Lower leg skin (tissue), 4 donors: ENCODE results near the gene E2F7. TPM values are rescaled to one million over a fixed set of nuclear protein-coding genes. Genes with fewer than 3 reads are reported as not detected.

ENCODE experiments used
- DNase-seq, 2 donors: peaks; one replicate each; pipeline ENCODE4 v3.0.0-alpha.2; 2019; ENCODE audit warnings: low spot score in 2 of 2
- H3K4me3 ChIP-seq: fragments of 200-600 bp; sonication (generic); 2 replicates; pipeline ENCODE4 v1.5.1; 2017; ENCODE audit warnings: mild to moderate bottlenecking, low read depth; ENCODE audit not compliant: poor library complexity, severe bottlenecking
- POLR2A ChIP-seq, 2 donors: fragments of 450-650 bp; IDR thresholded peaks; one replicate each; pipeline ENCODE4 v1.6.1; 2016 to 2017; ENCODE audit warnings: antibody characterized with exemption in 2 of 2, mild to moderate bottlenecking in 1 of 2, moderate library complexity in 1 of 2
- WGBS, 2 donors: methylation state at CpG; one replicate each; pipeline ENCODE4 v1.1.5; 2018; 5-methylcytosine and 5-hydroxymethylcytosine counted together
- intact Hi-C: fragments of 100-400 bp; cut with DNase I; formaldehyde crosslinking; loops from one replicate; pipeline ENCODE4 v1.15.0; 2023; ENCODE audit warnings: low total_unique reads
- total RNA-seq, 4 donors: library from RNA; depleted of rRNA; stranded (reverse); fragments of >200 nt; gene quantifications; one replicate each; pipeline ENCODE4 v1.1.0, GENCODE V29; 2016
- TF ChIP-seq, protein P1 (sequence below), 3 donors: fragments of 450-650 bp; IDR thresholded peaks; one replicate each; pipeline ENCODE4 v1.5.1; 2016; ENCODE audit warnings: antibody characterized with exemption in 3 of 3, mild to moderate bottlenecking in 3 of 3, moderate library complexity in 2 of 3

The E2F7 gene
- total RNA-seq, 4 donors from 2014 or later = 0.71 to 2.0 (median 1.5) TPM

DNA sequence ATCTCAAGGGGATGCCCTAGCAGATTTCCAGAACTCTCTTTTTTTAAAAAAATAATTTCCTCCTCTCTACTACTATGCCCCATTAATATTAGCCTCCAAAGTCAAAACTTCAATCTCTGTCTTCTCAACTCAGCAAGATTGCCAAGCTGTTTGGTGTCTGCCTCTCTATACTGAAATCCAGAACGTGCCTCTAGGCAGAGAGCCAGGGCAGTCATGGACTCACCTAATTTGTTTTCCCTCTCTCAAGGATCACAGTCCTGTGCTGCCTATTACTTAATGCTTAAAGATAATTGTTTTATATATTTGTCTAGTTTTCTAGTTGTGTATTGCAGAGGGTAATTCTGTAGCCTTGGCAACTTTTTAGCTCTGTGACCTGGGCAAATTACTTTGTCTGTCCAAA, 74.7 kb downstream of the E2F7 start:
- TF ChIP-seq, protein P1, sequence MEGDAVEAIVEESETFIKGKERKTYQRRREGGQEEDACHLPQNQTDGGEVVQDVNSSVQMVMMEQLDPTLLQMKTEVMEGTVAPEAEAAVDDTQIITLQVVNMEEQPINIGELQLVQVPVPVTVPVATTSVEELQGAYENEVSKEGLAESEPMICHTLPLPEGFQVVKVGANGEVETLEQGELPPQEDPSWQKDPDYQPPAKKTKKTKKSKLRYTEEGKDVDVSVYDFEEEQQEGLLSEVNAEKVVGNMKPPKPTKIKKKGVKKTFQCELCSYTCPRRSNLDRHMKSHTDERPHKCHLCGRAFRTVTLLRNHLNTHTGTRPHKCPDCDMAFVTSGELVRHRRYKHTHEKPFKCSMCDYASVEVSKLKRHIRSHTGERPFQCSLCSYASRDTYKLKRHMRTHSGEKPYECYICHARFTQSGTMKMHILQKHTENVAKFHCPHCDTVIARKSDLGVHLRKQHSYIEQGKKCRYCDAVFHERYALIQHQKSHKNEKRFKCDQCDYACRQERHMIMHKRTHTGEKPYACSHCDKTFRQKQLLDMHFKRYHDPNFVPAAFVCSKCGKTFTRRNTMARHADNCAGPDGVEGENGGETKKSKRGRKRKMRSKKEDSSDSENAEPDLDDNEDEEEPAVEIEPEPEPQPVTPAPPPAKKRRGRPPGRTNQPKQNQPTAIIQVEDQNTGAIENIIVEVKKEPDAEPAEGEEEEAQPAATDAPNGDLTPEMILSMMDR (IDR thresholded peaks at IDR 0.05) = no peak
- TF ChIP-seq POLR2A (IDR thresholded peaks at IDR 0.05) = no peak
- intact Hi-C loops = no loop called here
- no peak for DNase-seq
- no peak overlapping the region for H3K4me3 ChIP-seq
- WGBS, 2 donors = 8 to 25% methylated on average over 1 of the region's 1 CpG

DNA sequence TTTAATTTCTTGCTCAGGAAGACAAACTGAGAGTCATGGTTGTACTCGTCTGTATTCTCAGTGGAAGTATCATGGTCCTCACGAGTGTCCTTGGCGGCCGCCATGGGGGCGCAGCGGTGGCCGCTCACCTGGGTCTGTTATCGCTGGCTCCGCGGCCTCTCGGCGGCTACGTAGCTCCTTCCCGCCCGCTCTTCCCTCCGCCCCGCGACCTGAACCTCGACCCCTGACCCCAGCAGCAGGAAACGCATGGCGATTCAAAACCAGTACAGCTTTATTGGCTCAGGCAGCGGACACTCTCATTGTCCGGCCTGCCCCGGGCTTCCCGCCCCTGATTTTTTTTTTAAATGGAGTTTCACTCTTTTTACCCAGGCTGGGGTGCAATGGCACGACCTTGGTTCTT, 80.8 kb downstream of the E2F7 start:
- TF ChIP-seq, protein P1 (IDR thresholded peaks at IDR 0.05) = no peak
- intact Hi-C loops = no loop called here
- WGBS, 2 donors = 96% methylated on average over 26 of the region's 26 CpGs
- no peak for DNase-seq
- no peak overlapping the region for H3K4me3 ChIP-seq

DNA sequence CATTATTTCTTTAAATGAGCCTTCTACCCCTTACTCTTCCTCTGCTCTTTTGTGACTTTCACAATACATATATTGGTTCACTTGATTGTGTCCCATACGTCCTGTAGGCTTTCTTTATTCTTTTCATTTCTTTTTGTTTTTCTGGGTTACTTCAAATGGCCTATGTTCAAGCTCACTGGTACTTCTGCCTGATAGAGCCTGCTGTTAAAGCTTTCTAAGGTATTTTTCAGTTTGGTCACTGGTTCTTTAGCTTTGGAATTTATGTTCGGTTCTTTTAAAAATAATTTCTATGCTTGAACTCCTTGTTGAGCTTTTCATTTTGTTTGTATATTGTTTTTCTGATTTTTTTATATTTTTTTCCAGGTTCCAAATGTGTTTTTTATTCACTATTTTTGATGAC, 81.9 kb downstream of the E2F7 start:
- TF ChIP-seq, protein P1 (IDR thresholded peaks at IDR 0.05) = no peak
- no peak for TF ChIP-seq POLR2A (IDR thresholded peaks at IDR 0.05)
- DNase-seq = no peak
- H3K4me3 ChIP-seq = no peak overlapping the region
- WGBS, 2 donors = 81 to 93% methylated on average over 2 of the region's 2 CpGs
- intact Hi-C loops = no loop called here

DNA sequence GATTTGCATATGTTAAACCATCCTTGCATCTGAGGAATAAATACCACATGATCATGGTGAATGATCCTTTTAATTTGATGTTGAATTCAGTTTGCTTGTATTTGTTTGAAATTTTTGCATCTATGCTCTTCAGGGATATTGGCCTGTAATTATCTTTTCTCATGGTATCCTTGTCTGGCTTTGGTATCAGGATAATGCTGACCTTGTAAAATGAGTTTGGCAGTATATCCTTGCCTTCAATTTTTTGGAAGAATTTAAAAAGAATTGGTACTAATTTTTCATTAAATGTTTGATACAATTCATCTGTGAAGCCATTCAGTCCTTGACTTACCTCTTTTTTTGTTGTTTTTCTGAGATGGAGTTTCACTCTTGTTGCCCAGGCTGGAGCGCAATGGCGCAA, 85.2 kb downstream of the E2F7 start:
- H3K4me3 ChIP-seq = no peak overlapping the region
- no peak for TF ChIP-seq POLR2A (IDR thresholded peaks at IDR 0.05)
- TF ChIP-seq, protein P1 (IDR thresholded peaks at IDR 0.05) = no peak
- DNase-seq = no peak
- WGBS, 2 donors = 96 to 100% methylated on average over 2 of the region's 2 CpGs
- intact Hi-C loops = no loop called here

DNA sequence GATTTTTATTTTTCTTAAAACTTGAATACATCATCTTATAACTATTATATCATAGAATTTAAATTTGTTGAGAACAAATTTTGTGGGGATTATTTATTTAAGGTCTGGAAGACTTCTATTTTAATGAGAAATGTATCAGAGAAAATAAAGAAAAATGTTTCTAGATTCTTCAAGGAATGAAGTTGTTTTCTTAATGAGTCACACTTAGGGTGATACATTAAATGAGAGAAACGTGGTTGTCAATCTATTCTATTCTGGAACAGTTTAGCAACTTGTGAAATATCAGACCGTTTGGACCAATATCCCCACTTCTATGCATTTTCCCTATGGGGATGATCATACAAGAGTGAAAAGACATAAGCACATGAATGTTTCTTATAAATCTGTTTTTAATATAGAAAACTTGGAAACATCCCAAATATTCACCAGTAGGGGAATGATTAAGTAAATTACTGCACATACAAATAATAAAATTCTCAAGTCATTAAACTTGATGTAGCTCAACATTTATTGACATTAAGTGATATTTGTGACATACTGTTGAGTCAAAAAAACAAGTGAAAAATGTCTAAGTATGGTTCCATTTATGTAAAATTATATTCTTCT, 88.5 kb downstream of the E2F7 start:
- no peak overlapping the region for H3K4me3 ChIP-seq
- DNase-seq = no peak
- intact Hi-C loops = no loop called here
- 23 to 24% methylated on average over 2 of the region's 2 CpGs for WGBS, 2 donors
- TF ChIP-seq, protein P1 (IDR thresholded peaks at IDR 0.05) = no peak
- no peak for TF ChIP-seq POLR2A (IDR thresholded peaks at IDR 0.05)

Other genes with a start within 250 kb of the E2F7 start
- 10 to 100 TPM in 2 of 4 donors, 1 to 10 TPM in 2; 7.2 to 33.2 (median 14.3) TPM for gene CSRP2, start 186.6 kb downstream of the E2F7 start, total RNA-seq